ENCODE measurements around the gene PDZD7. TPM values are rescaled to one million over a fixed set of nuclear protein-coding genes. Genes with fewer than 3 reads are reported as not detected.

PDZD7 gene
- total RNA-seq, 4 donors from 2014 or later: under 0.01 to 1.3 (median 0.61) TPM; not detected in 1

DNA sequence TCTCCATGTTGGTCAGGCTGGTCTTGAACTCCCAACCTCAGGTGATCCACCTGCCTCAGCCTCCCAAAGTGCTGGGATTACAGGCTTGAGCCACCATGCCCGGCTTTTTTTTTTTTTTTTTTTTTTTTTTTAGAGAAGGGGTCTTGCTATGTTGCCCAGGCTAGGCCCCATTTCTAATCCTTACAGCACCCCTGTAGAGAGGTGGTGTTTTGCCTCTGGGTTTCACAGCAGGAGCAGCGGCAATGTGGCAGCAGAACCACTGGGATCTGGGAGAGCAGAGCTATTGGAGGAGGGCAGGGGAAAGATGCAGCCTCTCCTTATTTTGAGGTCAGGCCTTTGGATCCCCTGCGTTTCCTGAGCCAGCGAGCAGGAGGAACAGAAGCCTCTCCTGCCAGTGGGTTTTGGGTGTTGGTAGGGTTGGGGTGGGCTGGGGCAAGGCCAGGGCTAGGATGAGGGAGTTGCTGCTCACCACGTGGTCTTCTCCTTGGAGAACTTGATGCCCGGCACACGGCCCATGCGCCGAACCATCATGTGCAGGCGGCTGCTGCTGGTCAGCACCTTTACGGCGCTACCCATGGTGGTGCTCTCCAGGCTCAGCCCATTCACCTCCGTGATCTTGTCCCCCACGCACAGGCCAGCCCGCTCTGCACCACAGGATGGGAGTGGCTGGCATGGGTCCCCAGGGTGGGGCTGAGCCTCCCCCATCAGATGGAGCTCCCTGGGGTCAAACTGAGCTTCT is 7.8 kb downstream of the PDZD7 start:
- no peaks in the 10 kb centered on the region for H3K36me3 ChIP-seq
- no peak for TF ChIP-seq POLR2A (IDR thresholded peaks at IDR 0.05)
- TF ChIP-seq, protein P1, sequence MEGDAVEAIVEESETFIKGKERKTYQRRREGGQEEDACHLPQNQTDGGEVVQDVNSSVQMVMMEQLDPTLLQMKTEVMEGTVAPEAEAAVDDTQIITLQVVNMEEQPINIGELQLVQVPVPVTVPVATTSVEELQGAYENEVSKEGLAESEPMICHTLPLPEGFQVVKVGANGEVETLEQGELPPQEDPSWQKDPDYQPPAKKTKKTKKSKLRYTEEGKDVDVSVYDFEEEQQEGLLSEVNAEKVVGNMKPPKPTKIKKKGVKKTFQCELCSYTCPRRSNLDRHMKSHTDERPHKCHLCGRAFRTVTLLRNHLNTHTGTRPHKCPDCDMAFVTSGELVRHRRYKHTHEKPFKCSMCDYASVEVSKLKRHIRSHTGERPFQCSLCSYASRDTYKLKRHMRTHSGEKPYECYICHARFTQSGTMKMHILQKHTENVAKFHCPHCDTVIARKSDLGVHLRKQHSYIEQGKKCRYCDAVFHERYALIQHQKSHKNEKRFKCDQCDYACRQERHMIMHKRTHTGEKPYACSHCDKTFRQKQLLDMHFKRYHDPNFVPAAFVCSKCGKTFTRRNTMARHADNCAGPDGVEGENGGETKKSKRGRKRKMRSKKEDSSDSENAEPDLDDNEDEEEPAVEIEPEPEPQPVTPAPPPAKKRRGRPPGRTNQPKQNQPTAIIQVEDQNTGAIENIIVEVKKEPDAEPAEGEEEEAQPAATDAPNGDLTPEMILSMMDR (IDR thresholded peaks at IDR 0.05): no peak
- peaks cover 0 to 3% of the 10 kb centered on the region in 2 donors for H3K27me3 ChIP-seq
- no peak for DNase-seq
- H3K4me1 ChIP-seq: no peaks in the 10 kb centered on the region
- no peak overlapping the region for H3K27ac ChIP-seq
- H3K9me3 ChIP-seq: no peaks in the 10 kb centered on the region
- no peak overlapping the region for H3K4me3 ChIP-seq
- intact Hi-C loops (cut with DNase I; ENCODE audit: low total_unique reads): no loop called here

DNA sequence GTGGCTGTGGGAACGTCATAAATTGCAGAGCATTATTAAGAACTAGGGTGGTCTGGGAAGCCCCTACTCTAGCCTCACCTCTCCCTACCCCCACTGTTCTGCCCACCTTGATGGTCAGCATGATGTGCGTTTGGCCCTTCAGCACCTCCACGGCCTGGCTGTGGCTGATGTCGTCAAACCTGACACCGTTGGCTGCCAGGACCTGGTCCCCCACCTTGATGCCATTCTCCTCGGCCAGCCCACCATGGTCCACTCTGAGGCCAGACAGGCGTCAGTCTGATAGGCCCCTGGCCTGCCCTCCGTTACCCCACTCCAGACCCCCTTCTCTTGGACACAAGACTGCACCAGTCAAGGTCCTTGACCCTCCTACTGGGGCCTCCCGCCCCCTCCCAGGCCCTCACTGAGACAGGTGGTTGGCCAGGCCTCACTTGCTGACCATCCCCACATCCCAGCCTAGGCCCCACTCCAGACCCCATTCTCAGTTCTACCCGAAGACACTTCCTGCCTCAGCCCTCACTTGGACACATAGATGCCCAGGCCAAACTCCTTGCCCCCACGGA is 9.2 kb downstream of the PDZD7 start:
- no peak for DNase-seq
- H3K27ac ChIP-seq: no peak overlapping the region
- H3K4me3 ChIP-seq: no peak overlapping the region
- H3K9me3 ChIP-seq: no peaks in the 10 kb centered on the region
- peaks cover 0 to 3% of the 10 kb centered on the region in 2 donors for H3K27me3 ChIP-seq
- intact Hi-C loops (cut with DNase I; ENCODE audit: low total_unique reads): no loop called here
- TF ChIP-seq POLR2A (IDR thresholded peaks at IDR 0.05): no peak
- TF ChIP-seq, protein P1 (IDR thresholded peaks at IDR 0.05): no peak
- H3K36me3 ChIP-seq: no peaks in the 10 kb centered on the region
- H3K4me1 ChIP-seq: no peaks in the 10 kb centered on the region

DNA sequence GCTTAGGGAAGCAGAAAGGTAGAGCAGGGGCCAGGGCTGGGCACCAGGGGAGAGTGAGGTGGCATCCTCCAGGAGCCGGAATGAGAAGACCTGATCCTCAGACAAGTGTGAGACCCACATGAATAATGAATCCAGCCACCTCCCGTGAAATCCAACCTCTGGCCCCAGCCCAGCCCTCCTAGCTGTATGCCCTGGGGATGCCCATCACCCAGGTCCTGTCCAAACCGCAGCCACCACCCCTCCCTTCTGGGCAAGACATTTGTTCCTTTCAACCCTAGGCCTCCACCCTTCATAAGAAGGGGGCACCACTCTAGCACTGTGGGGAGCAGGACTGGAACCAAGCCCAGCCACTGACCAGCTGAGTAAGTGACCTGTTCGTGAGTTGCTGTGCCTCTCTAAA is 9.7 kb downstream of the PDZD7 start:
- no peak for DNase-seq
- Histone ChIP-seq H3K27me3 (peaks cover 0 to 3% of the 10 kb centered on the region in 2 donors), H3K4me1 (no peaks in the 10 kb centered on the region), H3K9me3 (no peaks in the 10 kb centered on the region), H3K27ac (no peak overlapping the region), H3K36me3 (no peaks in the 10 kb centered on the region), H3K4me3 (no peak overlapping the region)
- TF ChIP-seq, protein P1 (IDR thresholded peaks at IDR 0.05): no peak
- no peak for TF ChIP-seq POLR2A (IDR thresholded peaks at IDR 0.05)
- intact Hi-C loops (cut with DNase I; ENCODE audit: low total_unique reads): no loop called here

DNA sequence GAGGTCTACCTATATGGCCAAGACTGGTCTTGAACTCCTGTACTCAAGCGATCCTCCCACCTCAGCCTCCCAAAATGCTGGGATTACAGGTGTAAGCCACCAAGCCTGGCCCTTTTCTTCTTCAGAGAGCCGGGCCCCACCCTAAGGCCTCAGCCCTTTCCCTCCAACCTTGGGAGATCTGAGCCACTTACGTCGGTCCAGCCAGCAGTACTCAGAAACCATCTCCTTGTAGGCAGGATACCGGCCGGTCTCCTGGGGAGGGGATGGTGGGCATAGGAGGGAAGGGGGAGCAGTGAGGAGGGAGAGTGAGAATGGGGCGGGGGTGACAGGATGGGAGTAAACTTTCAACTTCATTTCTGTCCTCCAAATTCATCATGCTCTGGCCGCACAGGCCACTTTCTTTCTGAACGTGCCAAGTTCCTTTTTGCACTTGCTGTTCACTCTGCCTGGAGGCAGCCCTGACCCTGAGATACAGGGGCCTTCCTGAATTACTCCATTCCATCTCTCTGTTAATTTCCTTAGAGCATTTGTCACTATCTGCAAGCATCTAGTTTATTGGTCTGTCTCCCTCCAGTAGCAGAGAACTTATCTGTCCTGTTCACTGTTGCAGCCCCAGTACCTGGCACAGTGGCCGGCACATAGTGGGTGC is 10.4 kb downstream of the PDZD7 start:
- Histone ChIP-seq H3K4me3 (no peak overlapping the region), H3K27ac (no peak overlapping the region), H3K27me3 (peaks cover 0 to 3% of the 10 kb centered on the region in 2 donors), H3K9me3 (no peaks in the 10 kb centered on the region), H3K4me1 (no peaks in the 10 kb centered on the region), H3K36me3 (no peaks in the 10 kb centered on the region)
- DNase-seq: no peak
- intact Hi-C loops (cut with DNase I; ENCODE audit: low total_unique reads): no loop called here
- TF ChIP-seq POLR2A (IDR thresholded peaks at IDR 0.05): no peak
- TF ChIP-seq, protein P1 (IDR thresholded peaks at IDR 0.05): no peak

DNA sequence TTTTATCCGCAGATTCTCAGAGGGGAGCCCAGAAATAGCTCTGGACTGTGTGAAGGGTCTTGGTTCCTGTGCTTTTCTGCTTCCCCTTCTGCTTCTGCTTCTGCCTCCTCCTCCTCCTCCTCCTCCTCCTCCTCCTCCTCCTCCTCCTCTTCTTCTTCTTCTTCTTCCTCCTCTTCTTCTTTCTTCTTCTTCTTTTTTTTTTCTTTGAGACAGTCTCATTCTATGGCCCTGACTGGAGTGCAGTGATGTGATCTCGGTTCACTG is 11.6 kb downstream of the PDZD7 start:
- H3K4me1 ChIP-seq: no peaks in the 10 kb centered on the region
- H3K27me3 ChIP-seq: peaks cover 0 to 3% of the 10 kb centered on the region in 2 donors
- intact Hi-C loops (cut with DNase I; ENCODE audit: low total_unique reads): no loop called here
- H3K9me3 ChIP-seq: no peaks in the 10 kb centered on the region
- no peak for DNase-seq
- no peak for TF ChIP-seq POLR2A (IDR thresholded peaks at IDR 0.05)
- TF ChIP-seq, protein P1 (IDR thresholded peaks at IDR 0.05): no peak
- H3K4me3 ChIP-seq: no peak overlapping the region
- H3K36me3 ChIP-seq: no peaks in the 10 kb centered on the region
- H3K27ac ChIP-seq: no peak overlapping the region
